Loucy (cell line): ENCODE results near the gene MRGPRX2.

ENCODE experiments used
- CTCF ChIP-seq: fragments of 200-600 bp; sonication (generic); conservative IDR thresholded peaks from 2 replicates; pipeline ENCODE4 v1.5.1; 2014; ENCODE audit warnings: mild to moderate bottlenecking, antibody characterized with exemption, low read length
- EZH2phosphoT487 ChIP-seq: fragments of 200-600 bp; IDR thresholded peaks from 2 replicates; pipeline ENCODE4 v1.6.1; 2018; ENCODE audit warnings: antibody characterized with exemption, mild to moderate bottlenecking, moderate library complexity, borderline replicate concordance

- TF ChIP-seq CTCF (no peak), EZH2phosphoT487 (no peak)
These were observed 21.1 kb downstream of the MRGPRX2 start for GRCh38 chr11:19039409-19039808.
